Endodermal cell (in vitro differentiated cells): Measurements from ENCODE around the gene PPP4R2. TPM values are rescaled to one million over a fixed set of nuclear protein-coding genes. Genes with fewer than 3 reads are reported as not detected.

Experiments
- DNase-seq: peaks from one replicate; pipeline ENCODE4 v3.0.0-alpha.2; 2017
- H3K27ac ChIP-seq: 2 replicates; pipeline ENCODE4 v1.5.1; 2013; ENCODE audit warnings: mild to moderate bottlenecking, low read depth, low read length, moderate library complexity
- H3K27me3 ChIP-seq: 2 replicates; pipeline ENCODE4 v1.6.1; 2013; ENCODE audit warnings: mild to moderate bottlenecking, low read length, moderate library complexity; ENCODE audit not compliant: insufficient read depth, control insufficient read depth, poor library complexity, severe bottlenecking
- H3K36me3 ChIP-seq: 2 replicates; pipeline ENCODE4 v1.7.0; 2013; ENCODE audit warnings: mild to moderate bottlenecking, low read length, moderate library complexity; ENCODE audit not compliant: control insufficient read depth, insufficient read depth
- H3K4me1 ChIP-seq: one replicate; pipeline ENCODE4 v1.7.0; 2013; ENCODE audit warnings: low read length; ENCODE audit not compliant: control insufficient read depth, insufficient read depth
- H3K4me3 ChIP-seq: 2 replicates; pipeline ENCODE4 v1.5.1; 2013; ENCODE audit warnings: mild to moderate bottlenecking, low read length, moderate library complexity
- H3K9ac ChIP-seq: 2 replicates; pipeline ENCODE4 v1.6.1; 2013; ENCODE audit warnings: mild to moderate bottlenecking, low read length, moderate library complexity; ENCODE audit not compliant: poor library complexity, severe bottlenecking; ENCODE audit errors: extremely low read depth
- H3K9me3 ChIP-seq: 2 replicates; pipeline ENCODE4 v1.6.1; 2013; ENCODE audit warnings: mild to moderate bottlenecking, low read length, moderate library complexity; ENCODE audit not compliant: control insufficient read depth
- H3K27ac Mint-ChIP-seq: 2 replicates; pipeline ENCODE4 v1.8.0; 2020; ENCODE audit warnings: mixed read lengths
- H3K27me3 Mint-ChIP-seq: 2 replicates; pipeline ENCODE4 v1.8.0; 2021; ENCODE audit warnings: mild to moderate bottlenecking, mixed read lengths; ENCODE audit not compliant: insufficient read depth
- H3K36me3 Mint-ChIP-seq: 2 replicates; pipeline ENCODE4 v1.8.0; 2020; ENCODE audit warnings: low read depth, mixed read lengths
- H3K4me1 Mint-ChIP-seq: 2 replicates; pipeline ENCODE4 v1.8.0; 2020; ENCODE audit warnings: mixed read lengths
- H3K4me3 Mint-ChIP-seq: 2 replicates; pipeline ENCODE4 v1.8.0; 2020; ENCODE audit warnings: mild to moderate bottlenecking, moderate library complexity, mixed read lengths
- H3K9me3 Mint-ChIP-seq: 2 replicates; pipeline ENCODE4 v1.8.0; 2020; ENCODE audit warnings: mild to moderate bottlenecking, mixed read lengths
- CTCF ChIP-seq: fragments of 200-600 bp; sonication (generic); conservative IDR thresholded peaks from 2 replicates; pipeline ENCODE4 v1.5.0; 2021; ENCODE audit warnings: antibody characterized with exemption, mild to moderate bottlenecking
- WGBS, 2 experiments: methylation state at CpG; one replicate each; pipeline versions ENCODE4 v1.1.5 to v1.1.7; 2013; ENCODE audit warnings: missing lambda C conversion rate in 2 of 2, mixed read lengths in 1 of 2; ENCODE audit not compliant: insufficient coverage in 1 of 2, insufficient read length in 1 of 2; 5-methylcytosine and 5-hydroxymethylcytosine counted together
- total RNA-seq, 2 donors: library from RNA; stranded (reverse); fragmentation: NEBNext Ultra II Directional in 1 of 2; extraction: Animal tissue kit (Norgen Biotek cat#: 25700) in 1 of 2; gene quantifications; 2 replicates in 1 of 2; 3 replicates in 1 of 2; pipeline ENCODE4 v1.2.1, GENCODE V29; 2021

Gene PPP4R2
- total RNA-seq, 2 donors from 2014 or later = 133 to 157 TPM

- no peaks in the 10 kb centered on the region for H3K9me3 Mint-ChIP-seq
- WGBS, 2 experiments = 92 to 94% methylated on average over 2 of the region's 2 CpGs
- H3K36me3 ChIP-seq = no peaks in the 10 kb centered on the region
- no peaks in the 10 kb centered on the region for H3K27me3 Mint-ChIP-seq
- no peaks in the 10 kb centered on the region for H3K9me3 ChIP-seq
- no peaks in the 10 kb centered on the region for H3K4me1 ChIP-seq
- no peak overlapping the region for H3K27ac Mint-ChIP-seq
- no peak overlapping the region for H3K4me3 Mint-ChIP-seq
- H3K36me3 Mint-ChIP-seq = no peaks in the 10 kb centered on the region
- H3K9ac ChIP-seq = no peak overlapping the region
- no peaks in the 10 kb centered on the region for H3K27me3 ChIP-seq
- peaks cover 24% of the 10 kb centered on the region for H3K4me1 Mint-ChIP-seq
- DNase-seq = no peak
- H3K4me3 ChIP-seq = no peak overlapping the region
- TF ChIP-seq CTCF = no peak
- H3K27ac ChIP-seq = no peak overlapping the region
Observed at GRCh38 chr3:73098026-73098425, 101.4 kb downstream of the PPP4R2 start.

DNA sequence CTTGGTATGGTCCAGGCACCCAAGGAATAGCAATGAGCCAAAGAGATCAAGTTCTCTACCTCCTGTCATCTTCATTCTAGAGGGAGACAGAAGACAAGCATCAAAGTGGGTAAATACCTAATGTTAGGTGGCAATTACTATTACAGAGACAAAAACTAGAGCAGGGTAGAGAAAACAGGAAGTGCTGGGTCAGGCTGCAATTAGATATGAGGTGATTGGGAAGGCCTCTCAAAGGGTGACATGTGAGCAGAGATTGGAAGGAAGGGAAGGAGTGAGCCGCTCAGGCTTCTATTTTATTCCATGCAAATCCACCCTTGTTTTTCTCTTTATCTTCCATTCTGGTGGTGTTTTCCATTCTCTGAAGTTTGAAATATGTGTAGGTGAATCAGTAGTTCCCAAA lies 102.3 kb downstream of the PPP4R2 start:
- Histone ChIP-seq H3K4me3 (no peak overlapping the region), H3K9ac (no peak overlapping the region), H3K9me3 (no peaks in the 10 kb centered on the region), H3K4me1 (no peaks in the 10 kb centered on the region), H3K27ac (no peak overlapping the region), H3K27me3 (no peaks in the 10 kb centered on the region), H3K36me3 (no peaks in the 10 kb centered on the region)
- Mint-ChIP-seq H3K4me3 (no peak overlapping the region), H3K27ac (no peak overlapping the region), H3K9me3 (no peaks in the 10 kb centered on the region), H3K4me1 (peaks cover 24% of the 10 kb centered on the region), H3K36me3 (no peaks in the 10 kb centered on the region), H3K27me3 (no peaks in the 10 kb centered on the region)
- WGBS, 2 experiments = no CpG with 5 or more reads among the region's 1 CpG
- no peak for DNase-seq
- no peak for TF ChIP-seq CTCF

GRCh38 chr3:73100741-73101559 lies 104.3 kb downstream of the PPP4R2 start:
- Mint-ChIP-seq H3K27me3 (no peaks in the 10 kb centered on the region), H3K4me1 (peaks cover 12% of the 10 kb centered on the region), H3K4me3 (no peak overlapping the region), H3K27ac (peak overlapping the region; percentile 18), H3K9me3 (no peaks in the 10 kb centered on the region), H3K36me3 (no peaks in the 10 kb centered on the region)
- 44 to 51% methylated on average over 6 to 9 of the region's 9 CpGs for WGBS, 2 experiments
- Histone ChIP-seq H3K27me3 (no peaks in the 10 kb centered on the region), H3K9me3 (no peaks in the 10 kb centered on the region), H3K9ac (no peak overlapping the region), H3K4me1 (no peaks in the 10 kb centered on the region), H3K4me3 (no peak overlapping the region), H3K27ac (no peak overlapping the region), H3K36me3 (no peaks in the 10 kb centered on the region)
- peak; percentile 97 for DNase-seq
- TF ChIP-seq CTCF = peak; percentile 95
